HEK293 (cell line): ENCODE measurements around the gene MARCKSL1.

ENCODE experiments used
- GLI4 ChIP-seq: fragments of 450-650 bp; formaldehyde crosslinking; IDR thresholded peaks from 2 replicates; pipeline ENCODE4 v1.5.1; 2016; ENCODE audit warnings: missing biosample characterization, missing genetic modification characterization
- HOXA7 ChIP-seq: sonication (generic); formaldehyde crosslinking; IDR thresholded peaks from 2 replicates; pipeline ENCODE4 v1.8.1; 2022; ENCODE audit warnings: missing genetic modification reagents, borderline replicate concordance
- OVOL3 ChIP-seq: fragments of 450-650 bp; formaldehyde crosslinking; IDR thresholded peaks from 2 replicates; pipeline ENCODE4 v1.5.1; 2016; ENCODE audit warnings: missing biosample characterization, missing genetic modification characterization
- REPIN1 ChIP-seq: fragments of 450-650 bp; formaldehyde crosslinking; IDR thresholded peaks from 2 replicates; pipeline ENCODE4 v1.5.1; 2017; ENCODE audit warnings: missing biosample characterization, missing genetic modification characterization, low read depth
- ZFP3 ChIP-seq: fragments of 450-650 bp; formaldehyde crosslinking; IDR thresholded peaks from 2 replicates; pipeline ENCODE4 v1.5.1; 2016; ENCODE audit warnings: low read depth, missing biosample characterization, missing genetic modification characterization
- ZFP41 ChIP-seq: fragments of 450-650 bp; formaldehyde crosslinking; IDR thresholded peaks from 2 replicates; pipeline ENCODE4 v1.5.1; 2016; ENCODE audit warnings: missing biosample characterization, missing genetic modification characterization, borderline replicate concordance
- ZNF10 ChIP-seq: fragments of 450-650 bp; formaldehyde crosslinking; IDR thresholded peaks from 2 replicates; pipeline ENCODE4 v1.5.1; 2017; ENCODE audit warnings: missing biosample characterization, missing genetic modification characterization
- ZNF146 ChIP-seq: fragments of 450-650 bp; formaldehyde crosslinking; IDR thresholded peaks from 2 replicates; pipeline ENCODE4 v1.5.1; 2016; ENCODE audit warnings: missing biosample characterization, missing genetic modification characterization
- ZNF184 ChIP-seq: fragments of 450-650 bp; IDR thresholded peaks from 2 replicates; pipeline ENCODE4 v1.5.1; 2018; ENCODE audit warnings: missing biosample characterization, mild to moderate bottlenecking, missing genetic modification characterization
- ZNF221 ChIP-seq: fragments of 450-650 bp; formaldehyde crosslinking; IDR thresholded peaks from 2 replicates; pipeline ENCODE4 v1.5.1; 2017; ENCODE audit warnings: missing biosample characterization, missing genetic modification characterization, borderline replicate concordance
- ZNF292 ChIP-seq: fragments of 450-650 bp; formaldehyde crosslinking; IDR thresholded peaks from 2 replicates; pipeline ENCODE4 v1.5.1; 2016; ENCODE audit warnings: low read depth, missing biosample characterization, missing genetic modification characterization, borderline replicate concordance
- ZNF311 ChIP-seq: fragments of 450-650 bp; formaldehyde crosslinking; IDR thresholded peaks from 2 replicates; pipeline ENCODE4 v1.5.1; 2017; ENCODE audit warnings: missing biosample characterization, missing genetic modification characterization, borderline replicate concordance
- ZNF404 ChIP-seq: fragments of 450-650 bp; formaldehyde crosslinking; IDR thresholded peaks from 2 replicates; pipeline ENCODE4 v1.5.1; 2017; ENCODE audit warnings: missing biosample characterization, missing genetic modification characterization
- ZNF426 ChIP-seq: fragments of 450-650 bp; formaldehyde crosslinking; IDR thresholded peaks from 2 replicates; pipeline ENCODE4 v1.5.1; 2017; ENCODE audit warnings: missing biosample characterization, missing genetic modification characterization, mild to moderate bottlenecking, inconsistent platforms, moderate library complexity
- ZNF664 ChIP-seq: fragments of 450-650 bp; formaldehyde crosslinking; IDR thresholded peaks from 2 replicates; pipeline ENCODE4 v1.5.1; 2016; ENCODE audit warnings: missing biosample characterization, missing genetic modification characterization
- ZNF701 ChIP-seq: fragments of 450-650 bp; formaldehyde crosslinking; IDR thresholded peaks from 2 replicates; pipeline ENCODE4 v1.5.1; 2016; ENCODE audit warnings: missing biosample characterization, missing genetic modification characterization
- ZNF785 ChIP-seq: fragments of 450-650 bp; formaldehyde crosslinking; IDR thresholded peaks from 2 replicates; pipeline ENCODE4 v1.5.1; 2016; ENCODE audit warnings: missing biosample characterization, missing genetic modification characterization
- TF ChIP-seq, protein P1 (sequence below): fragments of 450-650 bp; formaldehyde crosslinking; IDR thresholded peaks from 2 replicates; pipeline ENCODE4 v1.5.1; 2016; ENCODE audit warnings: missing biosample characterization, missing genetic modification characterization, borderline replicate concordance
- TF ChIP-seq, protein P2 (sequence below): fragments of 450-650 bp; formaldehyde crosslinking; IDR thresholded peaks from 2 replicates; pipeline ENCODE4 v1.5.1; 2016; ENCODE audit warnings: missing biosample characterization, missing genetic modification characterization
- TF ChIP-seq, protein P3 (sequence below): fragments of 450-650 bp; formaldehyde crosslinking; IDR thresholded peaks from 2 replicates; pipeline ENCODE4 v1.5.1; 2016; ENCODE audit warnings: missing biosample characterization, missing genetic modification characterization
- TF ChIP-seq, protein P4 (sequence below): sonication (generic); formaldehyde crosslinking; IDR thresholded peaks from 2 replicates; pipeline ENCODE4 v1.8.1; 2022; ENCODE audit warnings: mild to moderate bottlenecking, moderate library complexity, missing genetic modification reagents
- TF ChIP-seq, protein P5 (sequence below): fragments of 450-650 bp; formaldehyde crosslinking; IDR thresholded peaks from 2 replicates; pipeline ENCODE4 v1.5.1; 2017; ENCODE audit warnings: missing biosample characterization, missing genetic modification characterization
- TF ChIP-seq, protein P6 (sequence below): fragments of 450-650 bp; formaldehyde crosslinking; IDR thresholded peaks from 2 replicates; pipeline ENCODE4 v1.5.1; 2016; ENCODE audit warnings: missing biosample characterization, missing genetic modification characterization
- TF ChIP-seq, protein P7 (sequence below): fragments of 450-650 bp; formaldehyde crosslinking; IDR thresholded peaks from 2 replicates; pipeline ENCODE4 v1.5.1; 2016; ENCODE audit warnings: missing biosample characterization, missing genetic modification characterization
- TF ChIP-seq, protein P8 (sequence below): fragments of 450-650 bp; IDR thresholded peaks from 2 replicates; pipeline ENCODE4 v1.5.1; 2018; ENCODE audit warnings: missing biosample characterization, missing genetic modification characterization

The MARCKSL1 gene

DNA sequence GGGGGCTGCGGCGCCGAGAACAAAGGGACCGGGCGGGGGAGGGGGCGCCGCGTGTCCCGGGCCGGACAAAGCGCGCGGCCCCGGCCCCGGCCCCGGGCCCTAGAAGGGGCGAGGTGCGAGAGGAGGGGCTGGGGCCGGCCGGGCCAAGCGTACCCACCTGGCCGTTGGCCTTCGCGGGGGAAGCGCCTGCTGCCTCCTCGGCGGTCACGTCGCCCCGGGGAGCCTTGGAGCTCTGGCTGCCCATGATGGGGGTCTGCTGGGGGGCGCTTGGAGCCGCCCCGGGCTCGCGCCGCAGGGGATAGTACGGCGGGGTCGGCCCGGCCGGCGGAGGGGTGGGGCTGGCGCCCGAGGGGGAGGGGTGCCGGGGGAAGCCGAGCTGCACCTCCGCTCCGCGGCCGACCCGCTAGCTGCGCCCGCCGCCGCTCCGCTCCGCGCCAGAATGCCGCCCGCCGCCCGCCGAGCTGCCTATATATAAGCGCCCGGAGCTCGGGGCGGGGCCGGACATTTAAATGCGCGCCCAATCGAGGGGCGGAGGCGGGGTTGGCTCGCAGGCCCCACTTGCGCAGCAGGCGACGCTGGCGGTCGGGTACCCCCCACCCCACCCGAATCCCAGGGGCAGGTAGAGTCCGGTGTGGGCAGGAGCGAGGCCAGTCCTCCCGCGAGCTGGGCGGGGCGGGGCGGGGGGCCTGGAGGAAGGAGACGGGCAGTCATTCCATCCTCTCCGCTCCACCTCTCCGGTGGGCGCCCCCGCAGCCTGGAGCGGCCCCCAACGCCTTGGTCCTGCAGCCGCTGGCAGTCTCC is at the start of gene MARCKSL1 (continued):
- TF ChIP-seq, protein P1, sequence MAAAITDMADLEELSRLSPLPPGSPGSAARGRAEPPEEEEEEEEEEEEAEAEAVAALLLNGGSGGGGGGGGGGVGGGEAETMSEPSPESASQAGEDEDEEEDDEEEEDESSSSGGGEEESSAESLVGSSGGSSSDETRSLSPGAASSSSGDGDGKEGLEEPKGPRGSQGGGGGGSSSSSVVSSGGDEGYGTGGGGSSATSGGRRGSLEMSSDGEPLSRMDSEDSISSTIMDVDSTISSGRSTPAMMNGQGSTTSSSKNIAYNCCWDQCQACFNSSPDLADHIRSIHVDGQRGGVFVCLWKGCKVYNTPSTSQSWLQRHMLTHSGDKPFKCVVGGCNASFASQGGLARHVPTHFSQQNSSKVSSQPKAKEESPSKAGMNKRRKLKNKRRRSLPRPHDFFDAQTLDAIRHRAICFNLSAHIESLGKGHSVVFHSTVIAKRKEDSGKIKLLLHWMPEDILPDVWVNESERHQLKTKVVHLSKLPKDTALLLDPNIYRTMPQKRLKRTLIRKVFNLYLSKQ = no peak
- no peak for TF ChIP-seq ZNF184 (tag by site-specific recombination)
- TF ChIP-seq ZNF10 (tag by site-specific recombination) = no peak
- TF ChIP-seq ZNF221 (tag by site-specific recombination) = no peak
- TF ChIP-seq, protein P2, sequence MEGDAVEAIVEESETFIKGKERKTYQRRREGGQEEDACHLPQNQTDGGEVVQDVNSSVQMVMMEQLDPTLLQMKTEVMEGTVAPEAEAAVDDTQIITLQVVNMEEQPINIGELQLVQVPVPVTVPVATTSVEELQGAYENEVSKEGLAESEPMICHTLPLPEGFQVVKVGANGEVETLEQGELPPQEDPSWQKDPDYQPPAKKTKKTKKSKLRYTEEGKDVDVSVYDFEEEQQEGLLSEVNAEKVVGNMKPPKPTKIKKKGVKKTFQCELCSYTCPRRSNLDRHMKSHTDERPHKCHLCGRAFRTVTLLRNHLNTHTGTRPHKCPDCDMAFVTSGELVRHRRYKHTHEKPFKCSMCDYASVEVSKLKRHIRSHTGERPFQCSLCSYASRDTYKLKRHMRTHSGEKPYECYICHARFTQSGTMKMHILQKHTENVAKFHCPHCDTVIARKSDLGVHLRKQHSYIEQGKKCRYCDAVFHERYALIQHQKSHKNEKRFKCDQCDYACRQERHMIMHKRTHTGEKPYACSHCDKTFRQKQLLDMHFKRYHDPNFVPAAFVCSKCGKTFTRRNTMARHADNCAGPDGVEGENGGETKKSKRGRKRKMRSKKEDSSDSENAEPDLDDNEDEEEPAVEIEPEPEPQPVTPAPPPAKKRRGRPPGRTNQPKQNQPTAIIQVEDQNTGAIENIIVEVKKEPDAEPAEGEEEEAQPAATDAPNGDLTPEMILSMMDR (tag by site-specific recombination) = no peak
- TF ChIP-seq ZNF701 (tag by site-specific recombination) = no peak
- no peak for TF ChIP-seq ZNF292
- TF ChIP-seq, protein P3, sequence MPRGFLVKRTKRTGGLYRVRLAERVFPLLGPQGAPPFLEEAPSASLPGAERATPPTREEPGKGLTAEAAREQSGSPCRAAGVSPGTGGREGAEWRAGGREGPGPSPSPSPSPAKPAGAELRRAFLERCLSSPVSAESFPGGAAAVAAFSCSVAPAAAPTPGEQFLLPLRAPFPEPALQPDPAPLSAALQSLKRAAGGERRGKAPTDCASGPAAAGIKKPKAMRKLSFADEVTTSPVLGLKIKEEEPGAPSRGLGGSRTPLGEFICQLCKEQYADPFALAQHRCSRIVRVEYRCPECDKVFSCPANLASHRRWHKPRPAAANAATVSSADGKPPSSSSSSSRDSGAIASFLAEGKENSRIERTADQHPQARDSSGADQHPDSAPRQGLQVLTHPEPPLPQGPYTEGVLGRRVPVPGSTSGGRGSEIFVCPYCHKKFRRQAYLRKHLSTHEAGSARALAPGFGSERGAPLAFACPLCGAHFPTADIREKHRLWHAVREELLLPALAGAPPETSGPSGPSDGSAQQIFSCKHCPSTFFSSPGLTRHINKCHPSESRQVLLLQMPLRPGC (tag by site-specific recombination) = no peak
- TF ChIP-seq OVOL3 (tag by site-specific recombination) = no peak
- TF ChIP-seq, protein P4, sequence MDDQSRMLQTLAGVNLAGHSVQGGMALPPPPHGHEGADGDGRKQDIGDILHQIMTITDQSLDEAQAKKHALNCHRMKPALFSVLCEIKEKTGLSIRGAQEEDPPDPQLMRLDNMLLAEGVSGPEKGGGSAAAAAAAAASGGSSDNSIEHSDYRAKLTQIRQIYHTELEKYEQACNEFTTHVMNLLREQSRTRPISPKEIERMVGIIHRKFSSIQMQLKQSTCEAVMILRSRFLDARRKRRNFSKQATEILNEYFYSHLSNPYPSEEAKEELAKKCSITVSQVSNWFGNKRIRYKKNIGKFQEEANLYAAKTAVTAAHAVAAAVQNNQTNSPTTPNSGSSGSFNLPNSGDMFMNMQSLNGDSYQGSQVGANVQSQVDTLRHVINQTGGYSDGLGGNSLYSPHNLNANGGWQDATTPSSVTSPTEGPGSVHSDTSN (CRISPR knock-in tag) = 0 out of 2 replicates have a peak, but pooled peaks have one; percentile 7
- TF ChIP-seq ZNF404 (tag by site-specific recombination) = no peak
- no peak for TF ChIP-seq ZNF426
- TF ChIP-seq, protein P5, sequence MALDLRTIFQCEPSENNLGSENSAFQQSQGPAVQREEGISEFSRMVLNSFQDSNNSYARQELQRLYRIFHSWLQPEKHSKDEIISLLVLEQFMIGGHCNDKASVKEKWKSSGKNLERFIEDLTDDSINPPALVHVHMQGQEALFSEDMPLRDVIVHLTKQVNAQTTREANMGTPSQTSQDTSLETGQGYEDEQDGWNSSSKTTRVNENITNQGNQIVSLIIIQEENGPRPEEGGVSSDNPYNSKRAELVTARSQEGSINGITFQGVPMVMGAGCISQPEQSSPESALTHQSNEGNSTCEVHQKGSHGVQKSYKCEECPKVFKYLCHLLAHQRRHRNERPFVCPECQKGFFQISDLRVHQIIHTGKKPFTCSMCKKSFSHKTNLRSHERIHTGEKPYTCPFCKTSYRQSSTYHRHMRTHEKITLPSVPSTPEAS (tag by site-specific recombination) = no peak
- no peak for TF ChIP-seq HOXA7
- TF ChIP-seq ZFP3 (tag by site-specific recombination) = no peak
- TF ChIP-seq, protein P6, sequence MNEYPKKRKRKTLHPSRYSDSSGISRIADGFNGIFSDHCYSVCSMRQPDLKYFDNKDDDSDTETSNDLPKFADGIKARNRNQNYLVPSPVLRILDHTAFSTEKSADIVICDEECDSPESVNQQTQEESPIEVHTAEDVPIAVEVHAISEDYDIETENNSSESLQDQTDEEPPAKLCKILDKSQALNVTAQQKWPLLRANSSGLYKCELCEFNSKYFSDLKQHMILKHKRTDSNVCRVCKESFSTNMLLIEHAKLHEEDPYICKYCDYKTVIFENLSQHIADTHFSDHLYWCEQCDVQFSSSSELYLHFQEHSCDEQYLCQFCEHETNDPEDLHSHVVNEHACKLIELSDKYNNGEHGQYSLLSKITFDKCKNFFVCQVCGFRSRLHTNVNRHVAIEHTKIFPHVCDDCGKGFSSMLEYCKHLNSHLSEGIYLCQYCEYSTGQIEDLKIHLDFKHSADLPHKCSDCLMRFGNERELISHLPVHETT (tag by site-specific recombination) = no peak
- TF ChIP-seq ZNF785 = no peak
- TF ChIP-seq, protein P7, sequence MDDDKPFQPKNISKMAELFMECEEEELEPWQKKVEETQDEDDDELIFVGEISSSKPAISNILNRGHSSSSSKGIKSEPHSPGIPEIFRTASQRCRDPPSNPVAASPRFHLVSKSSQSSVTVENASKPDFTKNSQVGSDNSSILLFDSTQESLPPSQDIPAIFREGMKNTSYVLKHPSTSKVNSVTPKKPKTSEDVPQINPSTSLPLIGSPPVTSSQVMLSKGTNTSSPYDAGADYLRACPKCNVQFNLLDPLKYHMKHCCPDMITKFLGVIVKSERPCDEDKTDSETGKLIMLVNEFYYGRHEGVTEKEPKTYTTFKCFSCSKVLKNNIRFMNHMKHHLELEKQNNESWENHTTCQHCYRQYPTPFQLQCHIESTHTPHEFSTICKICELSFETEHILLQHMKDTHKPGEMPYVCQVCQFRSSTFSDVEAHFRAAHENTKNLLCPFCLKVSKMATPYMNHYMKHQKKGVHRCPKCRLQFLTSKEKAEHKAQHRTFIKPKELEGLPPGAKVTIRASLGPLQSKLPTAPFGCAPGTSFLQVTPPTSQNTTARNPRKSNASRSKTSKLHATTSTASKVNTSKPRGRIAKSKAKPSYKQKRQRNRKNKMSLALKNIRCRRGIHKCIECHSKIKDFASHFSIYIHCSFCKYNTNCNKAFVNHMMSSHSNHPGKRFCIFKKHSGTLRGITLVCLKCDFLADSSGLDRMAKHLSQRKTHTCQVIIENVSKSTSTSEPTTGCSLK = no peak
- no peak for TF ChIP-seq ZNF146 (tag by site-specific recombination)
- TF ChIP-seq ZNF311 (tag by site-specific recombination) = no peak
- no peak for TF ChIP-seq GLI4 (tag by site-specific recombination)
- no peak for TF ChIP-seq ZFP41 (tag by site-specific recombination)
- no peak for TF ChIP-seq ZNF664 (tag by site-specific recombination)
- TF ChIP-seq, protein P8, sequence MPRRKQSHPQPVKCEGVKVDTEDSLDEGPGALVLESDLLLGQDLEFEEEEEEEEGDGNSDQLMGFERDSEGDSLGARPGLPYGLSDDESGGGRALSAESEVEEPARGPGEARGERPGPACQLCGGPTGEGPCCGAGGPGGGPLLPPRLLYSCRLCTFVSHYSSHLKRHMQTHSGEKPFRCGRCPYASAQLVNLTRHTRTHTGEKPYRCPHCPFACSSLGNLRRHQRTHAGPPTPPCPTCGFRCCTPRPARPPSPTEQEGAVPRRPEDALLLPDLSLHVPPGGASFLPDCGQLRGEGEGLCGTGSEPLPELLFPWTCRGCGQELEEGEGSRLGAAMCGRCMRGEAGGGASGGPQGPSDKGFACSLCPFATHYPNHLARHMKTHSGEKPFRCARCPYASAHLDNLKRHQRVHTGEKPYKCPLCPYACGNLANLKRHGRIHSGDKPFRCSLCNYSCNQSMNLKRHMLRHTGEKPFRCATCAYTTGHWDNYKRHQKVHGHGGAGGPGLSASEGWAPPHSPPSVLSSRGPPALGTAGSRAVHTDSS = 0 out of 2 replicates have a peak, but pooled peaks have one; percentile 14
- TF ChIP-seq REPIN1 (tag by site-specific recombination) = no peak
